Testis (tissue), 2 donors: ENCODE data around the gene TCF7L1.

Source experiments
- POLR2A ChIP-seq: fragments of 450-650 bp; IDR thresholded peaks from one replicate; pipeline ENCODE4 v1.6.1; 2017; ENCODE audit warnings: antibody characterized with exemption, mild to moderate bottlenecking, moderate library complexity
- TF ChIP-seq, protein P1 (sequence below), 3 experiments: fragments of 450-650 bp in 2 of 3; fragments of 200-600 bp in 1 of 3; sonication (generic) in 1 of 3; IDR thresholded peaks; one replicate each; pipeline ENCODE4 v1.5.1; 2016 to 2019; ENCODE audit warnings: antibody characterized with exemption in 3 of 3, mild to moderate bottlenecking in 2 of 3, moderate library complexity in 1 of 3

DNA sequence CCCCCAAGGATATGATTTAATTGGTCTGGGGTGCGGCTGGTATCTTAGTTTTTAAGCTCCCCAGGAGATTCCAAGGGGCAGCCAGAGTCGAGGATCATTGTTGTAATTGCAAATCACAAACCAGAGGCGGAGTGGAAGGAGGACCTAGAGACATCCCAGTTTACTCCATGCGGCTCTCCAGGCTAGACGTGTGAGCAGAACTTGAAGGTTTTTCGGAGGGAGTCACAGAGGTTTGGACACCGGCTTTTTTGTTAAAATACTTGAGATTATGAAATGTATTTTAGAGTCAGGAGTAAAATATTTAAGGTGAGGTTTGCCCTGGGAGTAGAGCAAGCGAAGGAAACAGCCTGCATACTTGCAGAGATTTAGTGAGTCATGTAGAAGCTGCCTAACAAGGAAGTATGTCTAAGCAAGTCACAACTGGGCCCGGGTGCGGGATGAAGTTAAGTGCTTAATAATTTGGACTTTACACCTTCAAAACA, 155.1 kb downstream of the TCF7L1 start:
- TF ChIP-seq POLR2A: no peak
- TF ChIP-seq, protein P1, sequence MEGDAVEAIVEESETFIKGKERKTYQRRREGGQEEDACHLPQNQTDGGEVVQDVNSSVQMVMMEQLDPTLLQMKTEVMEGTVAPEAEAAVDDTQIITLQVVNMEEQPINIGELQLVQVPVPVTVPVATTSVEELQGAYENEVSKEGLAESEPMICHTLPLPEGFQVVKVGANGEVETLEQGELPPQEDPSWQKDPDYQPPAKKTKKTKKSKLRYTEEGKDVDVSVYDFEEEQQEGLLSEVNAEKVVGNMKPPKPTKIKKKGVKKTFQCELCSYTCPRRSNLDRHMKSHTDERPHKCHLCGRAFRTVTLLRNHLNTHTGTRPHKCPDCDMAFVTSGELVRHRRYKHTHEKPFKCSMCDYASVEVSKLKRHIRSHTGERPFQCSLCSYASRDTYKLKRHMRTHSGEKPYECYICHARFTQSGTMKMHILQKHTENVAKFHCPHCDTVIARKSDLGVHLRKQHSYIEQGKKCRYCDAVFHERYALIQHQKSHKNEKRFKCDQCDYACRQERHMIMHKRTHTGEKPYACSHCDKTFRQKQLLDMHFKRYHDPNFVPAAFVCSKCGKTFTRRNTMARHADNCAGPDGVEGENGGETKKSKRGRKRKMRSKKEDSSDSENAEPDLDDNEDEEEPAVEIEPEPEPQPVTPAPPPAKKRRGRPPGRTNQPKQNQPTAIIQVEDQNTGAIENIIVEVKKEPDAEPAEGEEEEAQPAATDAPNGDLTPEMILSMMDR (IDR thresholded peaks at IDR 0.05): no peak
